ENCODE results near the gene KDM4B.
"Not testable (repeated sequence)": the region's sequence is repeated elsewhere in the genome, so short reads cannot be mapped to it uniquely, and the experiment has no call there.

The KDM4B gene

DNA sequence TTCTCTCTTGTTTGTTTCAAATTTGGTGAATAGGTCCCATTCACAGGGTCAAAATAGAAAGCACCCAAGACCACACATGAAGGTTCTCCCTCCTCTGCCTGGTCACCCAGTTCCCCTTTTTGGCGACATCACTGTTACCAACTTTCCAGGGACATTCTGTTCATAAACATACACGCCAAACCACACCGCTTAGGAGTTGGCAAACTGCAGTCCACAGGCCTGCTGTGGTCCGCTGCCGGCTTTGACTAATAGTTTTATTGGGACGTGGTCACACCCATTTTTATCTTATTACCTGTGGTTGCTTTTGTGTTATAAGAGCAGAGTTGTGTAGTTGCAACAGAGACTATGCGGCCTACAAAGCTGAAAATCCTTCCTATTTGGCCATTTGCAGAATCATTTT lies 35.4 kb upstream of the KDM4B start:
- TF ChIP-seq, protein P1, sequence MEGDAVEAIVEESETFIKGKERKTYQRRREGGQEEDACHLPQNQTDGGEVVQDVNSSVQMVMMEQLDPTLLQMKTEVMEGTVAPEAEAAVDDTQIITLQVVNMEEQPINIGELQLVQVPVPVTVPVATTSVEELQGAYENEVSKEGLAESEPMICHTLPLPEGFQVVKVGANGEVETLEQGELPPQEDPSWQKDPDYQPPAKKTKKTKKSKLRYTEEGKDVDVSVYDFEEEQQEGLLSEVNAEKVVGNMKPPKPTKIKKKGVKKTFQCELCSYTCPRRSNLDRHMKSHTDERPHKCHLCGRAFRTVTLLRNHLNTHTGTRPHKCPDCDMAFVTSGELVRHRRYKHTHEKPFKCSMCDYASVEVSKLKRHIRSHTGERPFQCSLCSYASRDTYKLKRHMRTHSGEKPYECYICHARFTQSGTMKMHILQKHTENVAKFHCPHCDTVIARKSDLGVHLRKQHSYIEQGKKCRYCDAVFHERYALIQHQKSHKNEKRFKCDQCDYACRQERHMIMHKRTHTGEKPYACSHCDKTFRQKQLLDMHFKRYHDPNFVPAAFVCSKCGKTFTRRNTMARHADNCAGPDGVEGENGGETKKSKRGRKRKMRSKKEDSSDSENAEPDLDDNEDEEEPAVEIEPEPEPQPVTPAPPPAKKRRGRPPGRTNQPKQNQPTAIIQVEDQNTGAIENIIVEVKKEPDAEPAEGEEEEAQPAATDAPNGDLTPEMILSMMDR (IDR thresholded peaks at IDR 0.05; ENCODE audit: low read depth, low read length): no peak
- no peak overlapping the region for H3K4me3 ChIP-seq (replicated peaks in 1 of 2; ENCODE audit: low read depth in 2 of 2, low read length in 2 of 2)
- peak in 1 of 2 donors; percentile 26 for DNase-seq (ENCODE audit: low read depth in 2 of 2)

DNA sequence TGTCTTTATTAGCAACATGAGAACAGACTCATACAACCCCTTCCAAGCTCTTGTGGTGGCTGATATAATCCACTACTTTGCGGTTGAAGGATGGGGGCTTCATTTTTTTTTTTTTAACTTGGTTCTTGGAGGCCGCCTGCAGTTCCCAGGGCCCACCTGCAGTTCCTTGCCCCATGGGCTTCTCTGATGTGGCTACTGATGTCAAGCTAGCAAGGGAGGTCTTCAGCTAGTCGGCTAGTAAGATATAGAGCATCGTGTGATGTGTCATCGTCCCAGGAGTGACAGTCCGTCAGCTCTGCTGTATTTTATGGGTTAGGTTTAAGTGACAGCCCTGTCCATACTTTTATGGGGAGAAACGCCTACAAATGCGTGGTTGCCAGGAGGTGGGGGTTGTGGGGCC lies 33.5 kb upstream of the KDM4B start:
- no peak for DNase-seq (ENCODE audit: low read depth in 2 of 2)
- no peak overlapping the region for H3K4me3 ChIP-seq (replicated peaks in 1 of 2; ENCODE audit: low read depth in 2 of 2, low read length in 2 of 2)
- TF ChIP-seq, protein P1 (IDR thresholded peaks at IDR 0.05; ENCODE audit: low read depth, low read length): no peak

DNA sequence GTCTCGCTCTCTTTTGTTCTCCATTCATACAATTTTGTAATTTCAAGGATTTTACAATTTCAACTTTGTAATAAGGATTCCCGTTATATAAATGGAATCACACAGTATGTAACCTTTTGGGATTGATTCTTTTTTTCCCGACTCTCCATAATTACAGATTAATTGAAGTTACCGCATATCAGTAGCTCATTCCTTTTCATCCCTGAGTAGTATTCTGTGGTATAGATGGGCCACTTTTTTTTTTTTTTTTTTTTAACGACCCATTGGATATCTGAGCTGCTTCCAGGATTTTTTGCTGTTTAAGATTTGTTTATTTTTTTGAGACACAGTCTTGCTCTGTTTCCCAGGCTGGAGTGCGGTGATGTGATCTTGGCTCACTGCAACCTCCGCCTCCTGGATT lies 31.9 kb upstream of the KDM4B start:
- DNase-seq (ENCODE audit: low read depth in 2 of 2): no peak
- TF ChIP-seq, protein P1 (IDR thresholded peaks at IDR 0.05; ENCODE audit: low read depth, low read length): no peak
- no peak overlapping the region for H3K4me3 ChIP-seq (replicated peaks in 1 of 2; ENCODE audit: low read depth in 2 of 2, low read length in 2 of 2)

DNA sequence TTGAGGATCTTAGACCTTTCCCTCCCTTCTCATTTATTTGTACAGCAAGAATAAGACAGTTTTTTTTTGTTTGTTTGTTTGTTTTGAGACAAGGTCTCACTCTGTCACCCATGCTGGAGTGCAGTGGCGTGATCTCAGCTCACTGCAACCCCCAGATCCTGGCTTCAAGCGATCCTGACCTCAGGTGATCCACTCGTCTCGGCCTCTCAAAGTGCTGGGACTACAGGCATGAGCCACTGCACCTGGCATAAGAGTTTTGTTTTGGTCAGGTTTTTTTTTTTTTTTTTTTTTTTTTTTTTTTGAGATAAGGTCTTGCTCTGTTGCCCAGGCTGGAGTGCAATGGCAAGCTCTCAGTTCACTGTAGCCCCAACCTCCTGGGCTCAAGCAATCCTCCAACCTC lies 30.5 kb upstream of the KDM4B start:
- DNase-seq (ENCODE audit: low read depth in 2 of 2); H3K4me3 ChIP-seq (replicated peaks in 1 of 2; ENCODE audit: low read depth in 2 of 2, low read length in 2 of 2): not testable (repeated sequence)

DNA sequence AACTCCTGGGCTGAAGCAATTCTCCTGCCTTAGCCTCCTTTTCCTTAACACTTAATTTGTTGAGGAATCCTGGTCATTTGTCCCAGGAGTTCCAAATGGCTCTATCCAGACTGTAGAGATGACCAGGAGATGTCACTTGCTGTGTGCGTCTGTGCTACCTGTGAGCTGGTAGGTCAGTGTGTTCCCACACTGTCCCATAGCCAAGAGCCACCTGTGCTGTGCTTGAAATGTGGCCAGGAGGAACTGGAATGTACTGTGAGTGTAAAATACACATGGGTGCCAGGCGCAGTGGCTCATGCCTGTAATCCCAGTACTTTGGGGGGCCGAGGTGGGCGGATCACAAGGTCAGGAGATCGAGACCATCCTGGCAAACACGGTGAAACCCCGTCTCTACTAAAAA lies 29.4 kb upstream of the KDM4B start:
- H3K4me3 ChIP-seq (replicated peaks in 1 of 2; ENCODE audit: low read depth in 2 of 2, low read length in 2 of 2): no peak overlapping the region
- DNase-seq (ENCODE audit: low read depth in 2 of 2): no peak
- TF ChIP-seq, protein P1 (IDR thresholded peaks at IDR 0.05; ENCODE audit: low read depth, low read length): no peak

DNA sequence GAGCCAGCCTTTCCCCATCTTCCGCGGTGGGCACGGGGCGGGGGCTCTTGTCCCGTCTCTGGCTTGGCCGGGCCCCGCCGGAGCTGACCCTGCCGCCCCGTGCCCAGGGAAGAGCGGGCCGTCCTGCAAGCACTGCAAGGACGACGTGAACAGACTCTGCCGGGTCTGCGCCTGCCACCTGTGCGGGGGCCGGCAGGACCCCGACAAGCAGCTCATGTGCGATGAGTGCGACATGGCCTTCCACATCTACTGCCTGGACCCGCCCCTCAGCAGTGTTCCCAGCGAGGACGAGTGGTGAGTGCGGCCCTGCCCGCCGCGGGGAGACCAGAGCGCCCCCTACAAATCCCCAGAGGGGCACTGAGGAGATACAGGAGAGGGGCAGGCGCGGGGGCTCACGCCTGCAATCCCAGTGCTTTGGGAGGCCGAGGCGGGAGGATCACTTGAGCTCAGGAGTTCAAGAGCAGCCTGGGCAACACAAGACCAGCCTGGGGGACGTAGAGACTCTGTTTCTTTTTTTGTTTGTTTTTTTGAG lies 27.2 kb upstream of the KDM4B start:
- DNase-seq (ENCODE audit: low read depth in 2 of 2); H3K4me3 ChIP-seq (replicated peaks in 1 of 2; ENCODE audit: low read depth in 2 of 2, low read length in 2 of 2): not testable (repeated sequence)

DNA sequence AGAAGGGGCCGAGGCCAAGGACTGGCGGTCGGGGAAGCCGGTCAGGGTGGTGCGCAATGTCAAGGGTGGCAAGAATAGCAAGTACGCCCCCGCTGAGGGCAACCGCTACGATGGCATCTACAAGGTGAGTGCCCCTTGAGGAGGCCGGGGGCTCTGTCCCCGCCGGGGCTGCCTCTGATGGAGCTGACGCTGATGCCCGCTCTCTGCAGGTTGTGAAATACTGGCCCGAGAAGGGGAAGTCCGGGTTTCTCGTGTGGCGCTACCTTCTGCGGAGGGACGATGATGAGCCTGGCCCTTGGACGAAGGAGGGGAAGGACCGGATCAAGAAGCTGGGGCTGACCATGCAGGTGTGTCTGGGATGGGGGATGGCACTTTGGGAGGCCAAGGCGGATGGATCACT lies 18.3 kb upstream of the KDM4B start:
- not testable (repeated sequence) for H3K4me3 ChIP-seq (replicated peaks in 1 of 2; ENCODE audit: low read depth in 2 of 2, low read length in 2 of 2); DNase-seq (ENCODE audit: low read depth in 2 of 2)

DNA sequence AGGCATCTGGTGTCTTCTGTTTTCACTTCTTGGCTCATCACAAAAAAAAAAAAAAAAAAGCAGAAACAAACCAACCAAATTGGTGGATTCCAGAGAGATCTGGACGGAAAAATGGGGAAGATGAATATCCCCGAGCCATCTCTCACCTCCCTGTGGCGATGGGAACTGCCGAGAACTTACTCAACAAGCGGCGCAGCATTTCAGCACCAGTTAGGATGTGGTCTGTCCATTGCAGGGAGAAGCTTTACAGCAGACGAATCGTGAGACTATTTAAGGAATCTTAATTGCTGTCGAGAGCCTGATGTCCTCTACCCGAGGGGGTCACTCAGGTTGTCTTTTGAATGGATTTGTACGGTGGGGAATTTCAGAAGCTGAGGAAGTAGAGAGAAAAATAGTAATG lies 17.3 kb upstream of the KDM4B start:
- DNase-seq (ENCODE audit: low read depth in 2 of 2): no peak
- TF ChIP-seq, protein P1 (IDR thresholded peaks at IDR 0.05; ENCODE audit: low read depth, low read length): no peak
- H3K4me3 ChIP-seq (replicated peaks in 1 of 2; ENCODE audit: low read depth in 2 of 2, low read length in 2 of 2): no peak overlapping the region

Measured in cardiac fibroblast (primary cell).